ENCODE results near the gene OSMR.

- TF ChIP-seq CTCF (IDR thresholded peaks at IDR 0.05) (no peak), EZH2 (IDR thresholded peaks at IDR 0.05; ENCODE audit: borderline replicate concordance, insufficient read depth, low read depth, low read length, poor library complexity, severe bottlenecking) (no peak)
Measured at GRCh38 chr5:38858839-38859238, 13.0 kb downstream of the OSMR start.
